Testis (tissue), 3 donors: ENCODE measurements around the gene EIF4G3. TPM values are rescaled to one million over a fixed set of nuclear protein-coding genes. Genes with fewer than 3 reads are reported as not detected.

Experiments used
- DNase-seq: peaks from one replicate; pipeline ENCODE4 v3.0.0-alpha.2; 2019
- H3K27ac ChIP-seq, 2 donors: fragments of 200-600 bp; sonication (generic); one replicate each; pipeline ENCODE4 v1.5.1; 2019
- H3K27me3 ChIP-seq: fragments of 200-600 bp; sonication (generic); one replicate; pipeline ENCODE4 v1.5.1; 2019
- H3K36me3 ChIP-seq: fragments of 200-600 bp; sonication (generic); one replicate; pipeline ENCODE4 v1.5.1; 2017; ENCODE audit warnings: low read depth; ENCODE audit errors: missing control alignments
- H3K4me1 ChIP-seq: fragments of 200-600 bp; sonication (generic); one replicate; pipeline ENCODE4 v1.5.1; 2019
- H3K4me3 ChIP-seq, 2 donors: fragments of 200-600 bp; sonication (generic); one replicate each; pipeline ENCODE4 v1.5.1; 2017 to 2019
- H3K9me3 ChIP-seq: fragments of 200-600 bp; sonication (generic); one replicate; pipeline ENCODE4 v1.5.1; 2017
- CTCF ChIP-seq, 3 experiments: fragments of 450-650 bp in 2 of 3; fragments of 200-600 bp in 1 of 3; sonication (generic) in 1 of 3; IDR thresholded peaks; one replicate each; pipeline ENCODE4 v1.5.1; 2016 to 2019; ENCODE audit warnings: antibody characterized with exemption in 3 of 3, mild to moderate bottlenecking in 2 of 3, moderate library complexity in 1 of 3
- POLR2A ChIP-seq: fragments of 450-650 bp; IDR thresholded peaks from one replicate; pipeline ENCODE4 v1.6.1; 2017; ENCODE audit warnings: antibody characterized with exemption, mild to moderate bottlenecking, moderate library complexity
- WGBS, 2 donors: methylation state at CpG; one replicate each; pipeline ENCODE4 v1.1.5; 2018; 5-methylcytosine and 5-hydroxymethylcytosine counted together
- intact Hi-C: fragments of 100-400 bp; cut with DNase I; formaldehyde crosslinking; loops from one replicate; pipeline ENCODE4 v1.15.1; 2023; ENCODE audit warnings: low total_unique reads
- polyA plus RNA-seq: library from polyadenylated mRNA; stranded (reverse); fragments of 350-450 nt; fragmentation: Illumina TruSeq; extraction: RNeasy Lipid Tissue Mini Kit (QIAGEN cat#74804); gene quantifications from one replicate; pipeline ENCODE4 v1.2.3, GENCODE V29; 2014; ENCODE audit warnings: low read depth, low replicate concordance; ENCODE audit not compliant: insufficient read depth
- total RNA-seq, 2 donors: library from RNA; depleted of rRNA; stranded (reverse); fragments of >200 nt; gene quantifications; one replicate each; pipeline ENCODE4 v1.2.3, GENCODE V29; 2016

Gene EIF4G3
- total and polyA plus RNA-seq, 3 donors from 2014 or later = 146 to 198 (median 165) TPM

- WGBS, 2 donors = 87 to 89% methylated on average over 4 of the region's 4 CpGs
- no peak overlapping the region for H3K4me3 ChIP-seq
- H3K36me3 ChIP-seq = no peaks in the 10 kb centered on the region
- no peak overlapping the region for H3K27ac ChIP-seq
- intact Hi-C loops = no loop called here
- DNase-seq = no peak
- TF ChIP-seq POLR2A (no peak), CTCF (IDR thresholded peaks at IDR 0.05) (no peak)
- H3K4me1 ChIP-seq = no peaks in the 10 kb centered on the region
- H3K27me3 ChIP-seq = no peaks in the 10 kb centered on the region
- no peaks in the 10 kb centered on the region for H3K9me3 ChIP-seq
These were observed 340.5 kb downstream of the EIF4G3 start for GRCh38 chr1:20836230-20836629.

- no peaks in the 10 kb centered on the region for H3K4me1 ChIP-seq
- H3K4me3 ChIP-seq = no peak overlapping the region
- no peak for DNase-seq
- no peak overlapping the region for H3K27ac ChIP-seq
- intact Hi-C loops = no loop called here
- H3K36me3 ChIP-seq = no peaks in the 10 kb centered on the region
- TF ChIP-seq CTCF (IDR thresholded peaks at IDR 0.05) (no peak), POLR2A (no peak)
- no peaks in the 10 kb centered on the region for H3K27me3 ChIP-seq
- no peaks in the 10 kb centered on the region for H3K9me3 ChIP-seq
These were observed 341.9 kb downstream of the EIF4G3 start for GRCh38 chr1:20834780-20835179.

DNA sequence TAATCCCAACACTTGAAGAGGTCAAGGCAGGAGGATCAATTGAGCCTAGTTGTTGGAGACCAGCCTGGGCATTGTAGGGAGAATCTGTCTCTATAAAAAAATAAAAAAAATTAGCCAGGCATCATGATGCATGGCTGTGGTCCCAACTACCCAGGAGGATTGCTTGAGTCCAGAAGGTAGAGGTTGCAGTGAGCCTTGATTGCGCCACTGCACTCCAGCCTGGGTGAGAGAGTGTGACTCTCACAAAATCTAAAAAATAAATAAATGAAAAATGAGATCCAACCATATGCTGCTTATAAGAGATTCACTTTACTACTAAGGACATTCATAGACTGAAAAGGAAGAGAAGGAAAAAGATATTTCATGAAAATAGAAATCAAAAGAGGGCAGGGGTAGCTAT is 342.5 kb downstream of the EIF4G3 start:
- no peaks in the 10 kb centered on the region for H3K36me3 ChIP-seq
- no peak for TF ChIP-seq CTCF (IDR thresholded peaks at IDR 0.05)
- H3K9me3 ChIP-seq = no peaks in the 10 kb centered on the region
- intact Hi-C loops = no loop called here
- H3K27me3 ChIP-seq = no peaks in the 10 kb centered on the region
- H3K27ac ChIP-seq = no peak overlapping the region
- DNase-seq = no peak
- 94 to 97% methylated on average over 1 of the region's 1 CpG for WGBS, 2 donors
- H3K4me3 ChIP-seq = no peak overlapping the region
- H3K4me1 ChIP-seq = no peaks in the 10 kb centered on the region

GRCh38 chr1:20830378-20830777 is 346.3 kb downstream of the EIF4G3 start:
- no peaks in the 10 kb centered on the region for H3K27me3 ChIP-seq
- H3K4me1 ChIP-seq = no peaks in the 10 kb centered on the region
- TF ChIP-seq CTCF (IDR thresholded peaks at IDR 0.05) (no peak), POLR2A (no peak)
- no peaks in the 10 kb centered on the region for H3K9me3 ChIP-seq
- H3K27ac ChIP-seq = no peak overlapping the region
- no peaks in the 10 kb centered on the region for H3K36me3 ChIP-seq
- intact Hi-C loops = no loop called here
- DNase-seq = no peak
- 92 to 96% methylated on average over 2 of the region's 2 CpGs for whole genome bisulfite sequencing, 2 donors
- H3K4me3 ChIP-seq = no peak overlapping the region

GRCh38 chr1:20829946-20830345 is 346.8 kb downstream of the EIF4G3 start:
- H3K36me3 ChIP-seq = no peaks in the 10 kb centered on the region
- DNase-seq = no peak
- 50 to 61% methylated on average over 1 of the region's 1 CpG for WGBS, 2 donors
- H3K27ac ChIP-seq = no peak overlapping the region
- no peaks in the 10 kb centered on the region for H3K9me3 ChIP-seq
- no peaks in the 10 kb centered on the region for H3K4me1 ChIP-seq
- no peaks in the 10 kb centered on the region for H3K27me3 ChIP-seq
- H3K4me3 ChIP-seq = no peak overlapping the region
- intact Hi-C loops = no loop called here
- no peak for TF ChIP-seq CTCF (IDR thresholded peaks at IDR 0.05)
- no peak for TF ChIP-seq POLR2A
